ENCODE measurements around the gene SYT17.

SYT17 gene

DNA sequence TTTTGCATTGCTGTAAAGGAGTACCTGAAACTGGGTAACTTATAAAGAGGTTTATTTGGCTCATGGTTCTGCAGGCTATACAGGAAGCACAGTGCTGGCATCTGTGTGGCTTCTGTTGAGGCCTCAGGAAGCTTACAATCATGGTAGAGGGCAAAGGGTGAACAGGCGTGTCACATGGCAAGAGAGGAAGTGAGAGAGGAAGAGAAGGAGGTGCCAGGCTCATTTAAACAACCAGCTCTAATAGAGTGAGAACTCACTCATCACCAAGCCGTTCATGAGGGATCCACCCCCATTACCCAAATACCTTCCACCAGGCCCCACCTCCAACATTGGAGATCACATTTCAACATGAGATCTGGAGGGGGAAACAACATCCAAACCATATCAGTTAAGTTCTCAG is 101.1 kb downstream of the SYT17 start:
- no peak for DNase-seq

- no peak for DNase-seq
These were observed 106.2 kb downstream of the SYT17 start for GRCh38 chr16:19274165-19274797.

DNA sequence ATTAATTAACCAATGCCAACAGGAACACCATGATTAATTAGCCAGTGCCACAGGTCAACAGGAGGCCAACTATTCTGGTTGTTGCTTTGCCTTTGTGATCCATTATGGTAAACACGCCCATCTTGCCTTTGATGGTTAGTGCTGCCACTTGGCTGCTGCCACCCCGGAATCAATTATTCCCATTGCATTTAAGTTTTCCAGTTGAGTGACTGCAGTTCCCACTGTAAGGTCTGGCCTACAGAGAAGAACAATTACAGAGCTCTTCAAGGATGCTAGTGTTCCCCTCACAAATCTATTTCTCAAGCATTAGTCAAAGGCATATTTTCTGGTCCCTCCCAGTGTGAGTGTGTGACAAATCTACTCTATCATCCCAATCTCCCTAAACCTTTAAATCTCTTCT is 110.4 kb downstream of the SYT17 start:
- no peak for DNase-seq

DNA sequence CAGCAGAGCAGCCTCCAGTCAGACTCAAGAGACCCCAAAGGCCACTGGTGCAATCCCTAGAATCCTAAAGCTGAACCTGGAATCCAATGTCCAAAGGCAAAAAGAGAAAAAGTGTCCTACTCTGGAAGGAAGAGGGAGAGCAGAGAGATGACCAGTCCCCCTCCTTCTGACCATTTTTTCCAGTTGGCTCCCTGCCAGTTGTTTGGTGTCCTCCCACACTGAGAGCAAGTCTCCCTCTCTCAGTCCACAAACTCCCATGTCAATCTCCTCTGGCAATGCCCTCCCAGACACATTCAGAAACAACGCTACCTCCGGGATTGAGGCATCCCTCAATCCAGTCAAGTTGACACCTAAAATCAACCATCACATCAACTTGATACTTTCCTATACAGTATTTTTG is 113.2 kb downstream of the SYT17 start:
- DNase-seq, result no peak

DNA sequence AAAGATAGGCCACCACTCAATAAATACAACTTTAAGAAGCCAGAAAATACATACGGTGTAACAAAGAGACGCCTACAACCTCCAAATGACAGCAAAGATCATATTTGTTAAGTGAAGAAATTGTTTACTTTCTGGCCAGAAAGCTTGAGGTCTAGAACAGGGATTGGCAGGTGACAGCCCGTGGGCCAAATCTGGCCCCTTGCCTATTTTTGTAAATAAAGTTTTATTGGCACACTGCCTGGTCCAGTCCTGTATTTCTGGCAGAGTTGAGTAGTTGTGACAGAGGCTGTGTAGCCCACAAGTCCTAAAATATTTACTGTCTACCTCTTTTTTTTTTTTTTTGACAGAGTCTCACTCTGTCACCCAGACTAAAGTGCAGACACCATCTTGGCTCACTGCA is 114.1 kb downstream of the SYT17 start:
- no peak for DNase-seq

GRCh38 chr16:19283637-19284036 is 115.6 kb downstream of the SYT17 start:
- DNase-seq, result no peak

GRCh38 chr16:19284207-19284606 is 116.2 kb downstream of the SYT17 start:
- DNase-seq, result no peak

- DNase-seq, result no peak
These were observed 117.4 kb downstream of the SYT17 start, which contains the start of gene CLEC19A for GRCh38 chr16:19285431-19285830. Gene CLEC19A, plus strand, starts transcription at chr16:19285731. Its CDS starts 121 bp downstream, at chr16:19285852.

DNA sequence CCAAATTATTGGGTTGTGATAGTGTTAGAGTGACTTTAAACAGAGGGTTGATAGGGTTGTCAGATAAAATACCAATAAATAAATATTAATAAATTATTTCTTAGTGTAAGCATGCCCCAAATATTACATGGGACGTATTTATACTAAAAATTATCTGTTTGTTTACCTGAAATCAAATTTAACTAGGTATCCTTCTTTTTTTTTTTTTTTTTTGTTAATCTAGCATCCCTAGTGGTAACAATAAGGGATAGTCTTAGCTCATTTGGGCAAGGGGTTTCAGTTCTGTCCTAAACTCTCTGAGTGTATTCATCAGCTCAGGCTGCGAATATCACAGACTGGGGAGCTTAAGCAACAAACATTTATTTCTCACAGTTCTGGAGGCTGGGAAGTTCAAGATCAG is 118.8 kb downstream of the SYT17 start:
- DNase-seq, result no peak

GRCh38 chr16:19287241-19287640 is 119.2 kb downstream of the SYT17 start:
- DNase-seq, result no peak

- DNase-seq, result no peak
These were observed 121.1 kb downstream of the SYT17 start for GRCh38 chr16:19288872-19289799.

DNA sequence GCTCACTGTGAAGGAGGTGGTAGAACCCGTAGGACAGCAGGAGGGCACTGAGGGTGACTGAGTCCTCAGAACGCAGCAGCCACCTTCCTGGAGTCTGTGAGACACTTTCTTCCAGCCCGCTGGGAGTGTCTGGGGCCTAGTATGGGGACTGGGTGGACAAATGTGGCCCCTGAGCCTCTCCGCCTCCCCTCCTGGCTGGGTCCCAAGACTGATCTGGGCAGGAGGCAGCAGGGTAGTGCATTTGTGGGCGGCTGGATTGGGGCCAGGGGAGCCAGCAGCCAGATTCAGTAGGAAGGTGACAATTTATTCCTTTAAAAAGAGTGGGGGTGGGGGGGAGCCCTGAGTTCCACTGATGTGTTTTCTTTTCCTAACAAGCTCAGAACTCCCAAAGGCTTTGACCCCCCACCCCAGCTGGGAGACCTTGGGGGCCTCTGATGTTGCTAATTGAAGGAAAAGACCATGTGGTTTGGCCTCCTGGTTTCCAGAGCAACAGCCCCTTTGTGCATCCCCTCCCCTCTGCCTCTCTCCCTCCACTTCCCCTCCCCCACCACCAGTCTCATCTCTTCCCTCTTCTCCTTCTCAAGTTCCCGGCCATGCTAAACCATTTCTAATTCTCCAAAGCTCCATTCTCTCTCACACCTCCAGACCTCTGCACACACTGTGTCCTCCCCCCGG is 121.9 kb downstream of the SYT17 start:
- DNase-seq, result no peak

- no peak for DNase-seq
These were observed 122.8 kb downstream of the SYT17 start for GRCh38 chr16:19290860-19291259.

DNA sequence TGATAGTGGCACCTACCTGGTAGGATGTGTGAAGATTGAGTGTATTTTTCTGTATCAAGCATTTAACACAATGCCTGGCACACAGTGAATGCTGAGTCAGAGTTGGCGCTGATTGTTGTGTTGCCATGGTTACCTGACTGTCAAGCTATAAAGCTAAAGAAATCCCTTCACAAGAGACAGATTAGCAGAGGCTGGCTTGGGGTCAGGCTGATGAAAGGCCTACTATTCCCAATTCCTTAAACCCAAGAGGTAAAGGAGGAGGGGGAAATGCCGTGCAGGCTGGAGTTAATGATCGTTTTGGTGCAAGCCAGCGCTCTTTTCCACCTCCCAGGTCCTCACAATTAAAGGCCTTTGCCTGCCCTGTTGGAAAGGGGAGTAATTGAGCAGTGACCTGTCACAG is 123.4 kb downstream of the SYT17 start:
- DNase-seq, result no peak

DNA sequence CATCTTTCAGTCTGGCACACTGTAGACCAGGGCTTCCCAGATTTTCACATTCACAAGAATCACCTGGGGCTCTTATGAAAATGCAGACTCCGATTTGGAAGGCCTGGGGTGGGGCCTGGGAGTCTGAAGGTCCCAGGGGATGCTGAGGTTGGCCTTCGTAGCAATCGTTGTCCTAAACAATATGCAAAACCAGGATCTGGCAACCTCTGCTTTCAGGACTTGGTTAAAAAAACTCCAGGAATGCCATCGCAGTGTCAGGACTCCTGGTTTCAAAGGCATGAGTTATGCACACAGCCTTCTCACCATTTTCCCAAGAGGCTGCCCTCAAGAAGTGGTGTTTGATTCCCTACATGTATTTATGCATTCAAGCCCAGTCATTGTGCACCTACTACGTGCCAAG is 124.1 kb downstream of the SYT17 start:
- DNase-seq, result no peak

GRCh38 chr16:19294156-19294649 is 126.2 kb downstream of the SYT17 start:
- DNase-seq, result no peak

GRCh38 chr16:19295393-19295792 is 127.4 kb downstream of the SYT17 start:
- DNase-seq, result no peak

GRCh38 chr16:19297454-19297853 is 129.4 kb downstream of the SYT17 start:
- no peak for DNase-seq

DNA sequence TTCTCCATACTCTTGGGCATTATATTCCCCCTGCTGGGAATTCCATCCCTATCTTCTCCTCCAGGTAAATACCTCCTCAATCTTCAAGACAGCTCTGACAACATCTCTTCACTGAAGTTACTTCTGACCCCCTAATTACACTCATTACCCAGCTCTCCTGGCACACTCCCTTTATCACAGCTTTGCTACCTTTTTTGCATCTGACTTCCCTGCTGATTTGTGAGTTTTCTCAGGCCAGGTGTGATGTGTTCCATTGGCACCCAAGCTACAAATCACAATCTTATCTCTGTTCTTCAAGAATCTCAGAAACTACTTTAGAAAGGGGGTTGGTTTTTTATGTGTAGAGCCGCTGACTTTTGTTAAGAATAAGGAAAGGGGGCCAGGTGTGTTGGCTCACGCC is 131.5 kb downstream of the SYT17 start:
- no peak for DNase-seq

DNA sequence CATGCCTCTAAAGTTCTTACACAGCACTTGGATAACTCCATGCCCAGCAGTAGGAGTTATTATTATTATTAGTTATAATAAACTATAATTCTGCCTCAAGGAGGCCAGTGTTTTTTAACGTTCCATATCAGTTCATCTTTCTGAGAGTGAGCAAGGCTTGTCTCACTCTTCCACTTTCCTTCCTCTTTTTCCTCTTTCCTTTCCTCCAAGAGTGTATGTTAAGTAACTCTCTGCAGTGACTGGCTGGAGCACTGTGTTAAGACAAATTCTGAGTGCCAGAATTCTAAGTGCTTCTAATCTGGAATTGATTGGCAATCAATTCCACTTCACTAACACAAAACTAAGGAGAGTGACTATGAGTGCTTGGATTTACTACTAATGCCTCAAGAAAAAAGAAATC is 133.9 kb downstream of the SYT17 start:
- no peak for DNase-seq

DNA sequence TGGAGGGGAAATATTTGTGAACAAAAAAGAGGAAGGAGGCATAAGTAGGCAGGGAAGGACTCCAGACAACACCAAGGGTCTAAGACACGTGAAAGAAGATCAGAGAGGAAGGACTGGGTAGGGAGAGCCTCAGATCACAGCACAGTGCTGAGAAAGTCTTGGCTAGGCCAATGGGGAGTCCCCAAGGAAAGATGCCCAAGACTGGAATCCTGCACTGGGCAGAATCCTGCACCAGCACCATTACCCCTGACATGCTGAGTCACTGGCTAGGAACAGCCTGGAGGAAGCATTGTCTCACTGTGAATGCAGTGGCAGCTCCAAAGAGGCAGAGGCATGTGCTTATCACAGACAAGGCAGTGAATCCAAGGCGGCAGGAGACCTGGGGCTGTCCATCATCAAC is 136.7 kb downstream of the SYT17 start:
- DNase-seq, result no peak

- no peak for DNase-seq
These were observed 137.4 kb downstream of the SYT17 start for GRCh38 chr16:19305443-19305842.

GRCh38 chr16:19307587-19308241 is 139.7 kb downstream of the SYT17 start:
- no peak for DNase-seq

Data from activated effector memory CD4-positive, alpha-beta T cell treated with Interleukin-2 at 50 U/mL for 16 hours (primary cell).